CD4-positive, alpha-beta T cell (primary cell): ENCODE results near the gene LPAR1. TPM values are rescaled to one million over a fixed set of nuclear protein-coding genes. Genes with fewer than 3 reads are reported as not detected.

Experiments
- ATAC-seq: fragments of 200-7000 bp; cut with Tn5 transposase; one replicate; pipeline ENCODE4 v1.10.0; 2022; ENCODE audit warnings: mild to moderate bottlenecking; ENCODE audit not compliant: poor library complexity
- CTCF ChIA-PET: fragments of 350-600 bp; sonication (Branson Sonifier 250); formaldehyde crosslinking; loops from one replicate; lab custom pipeline; 2021; ENCODE audit warnings: antibody characterized with exemption, inconsistent platforms; lab: Charles Lee
- POLR2A ChIA-PET: fragments of 350-600 bp; sonication (Branson Sonifier 250); formaldehyde crosslinking; loops from one replicate; lab custom pipeline; 2021; ENCODE audit warnings: antibody characterized with exemption, inconsistent platforms; lab: Charles Lee
- DNase-seq, 14 experiments: peaks; one replicate each; pipeline ENCODE4 v3.0.0-alpha.2; 2013 to 2020; ENCODE audit warnings: mixed read lengths in 2 of 14
- H3K27ac ChIP-seq, 2 donors: one replicate each; pipeline versions ENCODE4 v1.5.1 to v1.7.0; 2013; ENCODE audit warnings: low read length in 2 of 2, low read depth in 1 of 2, mild to moderate bottlenecking in 1 of 2
- H3K27me3 ChIP-seq, 2 experiments: 1 replicate in 1 of 2; 2 replicates in 1 of 2; pipeline versions ENCODE4 v1.6.1 to v1.7.0; 2013; ENCODE audit warnings: low read length in 2 of 2, control low read depth in 1 of 2, mild to moderate bottlenecking in 1 of 2, moderate library complexity in 1 of 2; ENCODE audit not compliant: insufficient read depth in 2 of 2, control insufficient read depth in 1 of 2
- H3K36me3 ChIP-seq: one replicate; pipeline ENCODE4 v1.6.1; 2013; ENCODE audit warnings: low read length, control low read depth; ENCODE audit not compliant: insufficient read depth
- H3K4me1 ChIP-seq: one replicate; pipeline ENCODE4 v1.6.1; 2013; ENCODE audit warnings: low read length, control low read depth; ENCODE audit not compliant: insufficient read depth
- H3K4me3 ChIP-seq: one replicate; pipeline ENCODE4 v1.5.1; 2013; ENCODE audit warnings: mild to moderate bottlenecking, low read length, moderate library complexity
- H3K9me3 ChIP-seq, 2 experiments: 1 replicate in 1 of 2; 2 replicates in 1 of 2; pipeline versions ENCODE4 v1.6.1 to v1.7.0; 2013; ENCODE audit warnings: low read length in 2 of 2, mild to moderate bottlenecking in 2 of 2, control low read depth in 1 of 2, moderate library complexity in 1 of 2; ENCODE audit not compliant: control insufficient read depth in 1 of 2, insufficient read depth in 1 of 2
- H3K27ac Mint-ChIP-seq: one replicate; pipeline ENCODE4 v1.8.0; 2020; ENCODE audit warnings: mixed read lengths
- H3K27me3 Mint-ChIP-seq: one replicate; pipeline ENCODE4 v1.8.0; 2021; ENCODE audit warnings: mixed read lengths
- H3K36me3 Mint-ChIP-seq: one replicate; pipeline ENCODE4 v1.8.0; 2021; ENCODE audit warnings: low read depth, mixed read lengths
- H3K4me1 Mint-ChIP-seq: one replicate; pipeline ENCODE4 v1.8.0; 2021; ENCODE audit warnings: low read depth, mixed read lengths
- H3K4me3 Mint-ChIP-seq: one replicate; pipeline ENCODE4 v1.8.0; 2020; ENCODE audit warnings: mild to moderate bottlenecking, mixed read lengths
- H3K9me3 Mint-ChIP-seq: one replicate; pipeline ENCODE4 v1.8.0; 2020; ENCODE audit warnings: mixed read lengths
- intact Hi-C, 2 experiments: fragments of 100-400 bp; cut with DNase I in 1 of 2; cut with micrococcal nuclease in 1 of 2; formaldehyde crosslinking; loops; one replicate each; pipeline versions ENCODE4 v1.15.1 to v1.9.0; 2023 to 2025; cut with DNase I, micrococcal nuclease
- polyA plus RNA-seq, 2 donors: library from polyadenylated mRNA; unstranded; fragments of 120-200 nt; gene quantifications; one replicate each; pipeline ENCODE4 v1.2.1, GENCODE V29; 2013
- total RNA-seq, 174 experiments: library from RNA in 2 of 174; stranded (reverse) in 2 of 174; gene quantifications; one replicate each; pipeline ENCODE4 v1.2.3 and lab custom pipeline; 2021 to 2026
- TF ChIP-seq, protein P1 (sequence below): fragments of 200-600 bp; IDR thresholded peaks from one replicate; pipeline ENCODE4 v1.8.0; 2022; ENCODE audit warnings: antibody characterized with exemption, mild to moderate bottlenecking

Gene LPAR1, protein sequence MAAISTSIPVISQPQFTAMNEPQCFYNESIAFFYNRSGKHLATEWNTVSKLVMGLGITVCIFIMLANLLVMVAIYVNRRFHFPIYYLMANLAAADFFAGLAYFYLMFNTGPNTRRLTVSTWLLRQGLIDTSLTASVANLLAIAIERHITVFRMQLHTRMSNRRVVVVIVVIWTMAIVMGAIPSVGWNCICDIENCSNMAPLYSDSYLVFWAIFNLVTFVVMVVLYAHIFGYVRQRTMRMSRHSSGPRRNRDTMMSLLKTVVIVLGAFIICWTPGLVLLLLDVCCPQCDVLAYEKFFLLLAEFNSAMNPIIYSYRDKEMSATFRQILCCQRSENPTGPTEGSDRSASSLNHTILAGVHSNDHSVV
- total RNA-seq (not detected), total RNA-seq (lab: John Stamatoyannopoulos, UW) (0 to 2.1 (median 0.08) reads per million in 172 experiments)
- polyA plus RNA-seq (2013, experiment 1 of 2): 0.43 TPM
- polyA plus RNA-seq (2013, experiment 2 of 2): 1.5 TPM

DNA sequence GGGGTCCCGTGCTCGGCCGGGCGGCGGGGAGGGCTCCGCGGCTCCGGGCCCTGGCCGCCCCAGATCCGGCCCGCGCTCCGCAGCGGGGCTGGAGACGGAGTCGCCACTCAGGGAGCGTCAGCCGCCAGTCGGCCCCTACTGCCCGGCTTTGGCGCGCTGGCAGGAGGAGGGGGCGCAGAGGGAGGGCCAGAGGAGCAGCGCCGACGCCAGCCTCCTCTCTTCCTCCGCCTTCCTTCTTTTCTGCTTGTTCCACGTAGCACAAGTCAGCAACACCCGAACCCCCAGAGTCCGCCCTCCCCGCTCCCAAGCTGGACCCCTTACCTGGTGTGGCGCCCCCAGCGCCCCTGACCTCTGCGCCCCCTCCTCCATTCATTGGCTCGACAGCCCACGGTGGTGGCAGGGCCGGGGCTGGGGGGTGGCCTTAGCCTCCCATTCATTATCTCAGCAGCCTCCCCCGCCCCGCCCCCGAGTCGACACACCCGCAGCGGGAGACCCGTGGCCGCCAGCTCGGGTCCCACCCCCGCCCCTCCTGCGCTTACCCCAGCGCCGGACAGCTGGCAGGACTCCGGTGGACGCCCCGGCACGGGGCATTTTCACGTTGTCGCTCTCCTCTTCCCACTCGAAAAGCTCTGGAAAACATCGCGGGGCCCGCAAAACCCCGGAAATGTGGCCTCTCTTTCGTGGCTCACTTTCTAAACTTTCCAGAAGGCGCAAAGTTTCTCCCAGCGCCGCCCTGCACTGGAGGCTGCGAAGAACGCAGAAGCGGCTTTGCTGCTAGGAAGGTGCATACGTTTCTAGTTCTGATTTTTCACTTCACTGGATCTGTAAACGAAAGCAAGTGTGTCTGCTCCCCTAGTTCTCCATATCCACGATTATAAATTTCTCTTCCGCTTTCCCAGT, at the start of gene LPAR1:
LPAR1 (minus strand) TSS at position 140 of the 900 bp plus-strand sequence. CDS start 66,353 bp downstream, outside the sequence.
- ChIA-PET POLR2A (no interaction called here), CTCF (no interaction called here)
- peaks cover 0 to 13% of the 10 kb centered on the region in 2 experiments for H3K9me3 ChIP-seq
- peak within 1 kb of the TSS; percentile 20 for H3K4me3 ChIP-seq
- H3K9me3 Mint-ChIP-seq: no peaks in the 10 kb centered on the region
- intact Hi-C loops: no loop called here
- H3K27ac Mint-ChIP-seq: no peak within 1 kb of the TSS
- H3K27me3 Mint-ChIP-seq: peaks cover 62% of the 10 kb centered on the region
- TF ChIP-seq, protein P1, sequence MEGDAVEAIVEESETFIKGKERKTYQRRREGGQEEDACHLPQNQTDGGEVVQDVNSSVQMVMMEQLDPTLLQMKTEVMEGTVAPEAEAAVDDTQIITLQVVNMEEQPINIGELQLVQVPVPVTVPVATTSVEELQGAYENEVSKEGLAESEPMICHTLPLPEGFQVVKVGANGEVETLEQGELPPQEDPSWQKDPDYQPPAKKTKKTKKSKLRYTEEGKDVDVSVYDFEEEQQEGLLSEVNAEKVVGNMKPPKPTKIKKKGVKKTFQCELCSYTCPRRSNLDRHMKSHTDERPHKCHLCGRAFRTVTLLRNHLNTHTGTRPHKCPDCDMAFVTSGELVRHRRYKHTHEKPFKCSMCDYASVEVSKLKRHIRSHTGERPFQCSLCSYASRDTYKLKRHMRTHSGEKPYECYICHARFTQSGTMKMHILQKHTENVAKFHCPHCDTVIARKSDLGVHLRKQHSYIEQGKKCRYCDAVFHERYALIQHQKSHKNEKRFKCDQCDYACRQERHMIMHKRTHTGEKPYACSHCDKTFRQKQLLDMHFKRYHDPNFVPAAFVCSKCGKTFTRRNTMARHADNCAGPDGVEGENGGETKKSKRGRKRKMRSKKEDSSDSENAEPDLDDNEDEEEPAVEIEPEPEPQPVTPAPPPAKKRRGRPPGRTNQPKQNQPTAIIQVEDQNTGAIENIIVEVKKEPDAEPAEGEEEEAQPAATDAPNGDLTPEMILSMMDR: no peak
- peaks cover 13 to 34% of the 10 kb centered on the region in 2 experiments for H3K27me3 ChIP-seq
- peaks cover 2% of the 10 kb centered on the region for H3K4me1 ChIP-seq
- ATAC-seq (no peak), DNase-seq (no peak)
- H3K4me3 Mint-ChIP-seq: peak within 1 kb of the TSS; percentile 56
- no peaks in the 10 kb centered on the region for H3K36me3 Mint-ChIP-seq
- H3K27ac ChIP-seq: no peak within 1 kb of the TSS
- no peaks in the 10 kb centered on the region for H3K36me3 ChIP-seq
- peaks cover 12% of the 10 kb centered on the region for H3K4me1 Mint-ChIP-seq

DNA sequence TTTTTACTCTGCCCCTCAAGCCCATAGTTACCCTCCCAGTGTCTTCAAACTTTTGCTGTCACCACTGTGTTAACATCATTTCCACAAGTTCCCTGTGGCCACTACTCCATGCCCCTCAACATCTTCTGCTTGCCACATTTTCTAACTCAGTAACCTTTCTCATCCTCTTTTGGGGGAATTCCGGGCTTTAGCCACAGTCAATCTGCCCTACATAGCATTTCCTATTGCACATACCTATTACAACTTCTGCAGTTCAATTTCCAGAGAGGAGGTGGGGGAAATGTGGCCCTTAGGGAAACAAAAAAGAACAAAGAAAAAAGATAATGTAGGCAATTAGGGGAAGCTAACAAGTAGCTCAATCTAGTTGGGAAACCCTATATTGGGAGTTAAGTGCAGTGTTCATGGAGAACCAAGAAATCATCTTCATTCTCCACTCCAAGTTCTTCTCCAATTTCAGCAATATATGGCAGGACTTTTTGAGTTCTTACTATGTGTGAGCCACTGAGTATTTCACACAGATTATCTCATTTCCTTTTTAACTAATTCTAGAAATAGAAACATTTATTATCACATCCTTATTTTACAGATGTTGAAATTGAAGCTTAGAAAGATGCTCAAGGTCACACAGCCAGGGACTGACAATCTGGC, 40.2 kb upstream of the LPAR1 start:
- H3K4me1 ChIP-seq: no peaks in the 10 kb centered on the region
- CTCF ChIA-PET: no interaction called here
- Mint-ChIP-seq H3K4me3 (no peak overlapping the region), H3K27ac (no peak overlapping the region), H3K9me3 (no peaks in the 10 kb centered on the region), H3K27me3 (peaks cover 11% of the 10 kb centered on the region), H3K36me3 (no peaks in the 10 kb centered on the region), H3K4me1 (no peaks in the 10 kb centered on the region)
- POLR2A ChIA-PET: no interaction called here
- no peak overlapping the region for H3K27ac ChIP-seq
- TF ChIP-seq, protein P1: no peak
- H3K4me3 ChIP-seq: no peak overlapping the region
- no peaks in the 10 kb centered on the region for H3K27me3 ChIP-seq
- intact Hi-C loops: no loop called here
- DNase-seq: peak in 2 of 14 experiments; percentile 48 to 55
- no peak for ATAC-seq
- H3K9me3 ChIP-seq: peaks cover 0 to 3% of the 10 kb centered on the region in 2 experiments
- no peaks in the 10 kb centered on the region for H3K36me3 ChIP-seq

DNA sequence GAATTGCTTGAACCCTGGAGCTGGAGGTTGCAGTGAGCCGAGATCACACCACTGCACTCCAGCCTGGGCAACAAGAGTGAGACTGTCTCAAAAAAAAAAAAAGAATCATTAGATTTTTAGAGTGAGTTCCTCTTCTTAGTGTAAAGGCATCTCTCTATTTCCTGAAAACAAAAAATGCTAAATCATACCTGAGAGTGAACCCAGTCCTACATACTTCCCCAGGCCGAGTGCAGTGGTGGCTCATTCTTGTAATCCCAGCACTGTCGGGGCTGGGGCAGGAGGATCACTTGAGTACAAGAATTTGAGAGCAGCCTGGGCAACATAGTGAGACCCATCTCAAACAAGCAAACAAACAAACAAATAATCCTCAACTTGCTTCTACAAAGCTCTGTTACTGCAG, 38.2 kb upstream of the LPAR1 start:
- CTCF ChIA-PET: no interaction called here
- peaks cover 0 to 3% of the 10 kb centered on the region in 2 experiments for H3K9me3 ChIP-seq
- Mint-ChIP-seq H3K36me3 (no peaks in the 10 kb centered on the region), H3K27me3 (peaks cover 11% of the 10 kb centered on the region), H3K4me3 (no peak overlapping the region), H3K27ac (no peak overlapping the region), H3K9me3 (no peaks in the 10 kb centered on the region), H3K4me1 (no peaks in the 10 kb centered on the region)
- peak in 2 of 14 experiments; percentile 34 to 38 for DNase-seq
- H3K27me3 ChIP-seq: no peaks in the 10 kb centered on the region
- ATAC-seq: no peak
- no peak overlapping the region for H3K4me3 ChIP-seq
- intact Hi-C loops: no loop called here
- H3K27ac ChIP-seq: no peak overlapping the region
- TF ChIP-seq, protein P1: no peak
- no peaks in the 10 kb centered on the region for H3K4me1 ChIP-seq
- no peaks in the 10 kb centered on the region for H3K36me3 ChIP-seq
- POLR2A ChIA-PET: no interaction called here
